DMS53 treated with DMSO at 0.1 percent for 48 hours (cell line): ENCODE results near the gene KCNJ6.
"Not testable (repeated sequence)": the region's sequence is repeated elsewhere in the genome, so short reads cannot be mapped to it uniquely, and the experiment has no call there.

Experiments used
- DNase-seq: peaks from one replicate; lab custom pipeline; 2025; ENCODE audit not compliant: unreplicated experiment; lab: John Stamatoyannopoulos, UW

The KCNJ6 gene

GRCh38 chr21:37784591-37785318 is 131.5 kb downstream of the KCNJ6 start:
- no peak for DNase-seq

- no peak for DNase-seq
Measured at GRCh38 chr21:37783016-37783415, 133.2 kb downstream of the KCNJ6 start.

GRCh38 chr21:37780991-37781983 is 135.0 kb downstream of the KCNJ6 start:
- no peak for DNase-seq

GRCh38 chr21:37771181-37771580 is 145.1 kb downstream of the KCNJ6 start:
- DNase-seq: no peak

- DNase-seq: no peak
Measured at GRCh38 chr21:37770461-37770860, 145.8 kb downstream of the KCNJ6 start.

- DNase-seq: no peak
Measured at GRCh38 chr21:37769656-37770055, 146.6 kb downstream of the KCNJ6 start.

GRCh38 chr21:37767984-37768383 is 148.3 kb downstream of the KCNJ6 start:
- no peak for DNase-seq

- no peak for DNase-seq
Measured at GRCh38 chr21:37766129-37766528, 150.1 kb downstream of the KCNJ6 start.

- DNase-seq: no peak
Measured at GRCh38 chr21:37765221-37765900, 150.9 kb downstream of the KCNJ6 start.

- DNase-seq: no peak
Measured at GRCh38 chr21:37764691-37765090, 151.6 kb downstream of the KCNJ6 start.

GRCh38 chr21:37763298-37763697 is 153.0 kb downstream of the KCNJ6 start:
- no peak for DNase-seq

GRCh38 chr21:37762606-37763005 is 153.7 kb downstream of the KCNJ6 start:
- no peak for DNase-seq

GRCh38 chr21:37761406-37761805 is 154.9 kb downstream of the KCNJ6 start:
- not testable (repeated sequence) for DNase-seq

GRCh38 chr21:37759777-37760176 is 156.5 kb downstream of the KCNJ6 start:
- no peak for DNase-seq

GRCh38 chr21:37758982-37759381 is 157.3 kb downstream of the KCNJ6 start:
- DNase-seq: no peak

- no peak for DNase-seq
Measured at GRCh38 chr21:37757606-37758376, 158.5 kb downstream of the KCNJ6 start.

- no peak for DNase-seq
Measured at GRCh38 chr21:37753122-37753599, 163.1 kb downstream of the KCNJ6 start.

GRCh38 chr21:37751268-37751975 is 164.8 kb downstream of the KCNJ6 start:
- no peak for DNase-seq

- no peak for DNase-seq
Measured at GRCh38 chr21:37749132-37749531, 167.1 kb downstream of the KCNJ6 start.

GRCh38 chr21:37748351-37748750 is 167.9 kb downstream of the KCNJ6 start:
- DNase-seq: no peak
